ENCODE data around the gene SMAD3. TPM values are rescaled to one million over a fixed set of nuclear protein-coding genes. Genes with fewer than 3 reads are reported as not detected.

The SMAD3 gene
- polyA plus RNA-seq, 1 donor from 2014 or later: 1.0 TPM

DNA sequence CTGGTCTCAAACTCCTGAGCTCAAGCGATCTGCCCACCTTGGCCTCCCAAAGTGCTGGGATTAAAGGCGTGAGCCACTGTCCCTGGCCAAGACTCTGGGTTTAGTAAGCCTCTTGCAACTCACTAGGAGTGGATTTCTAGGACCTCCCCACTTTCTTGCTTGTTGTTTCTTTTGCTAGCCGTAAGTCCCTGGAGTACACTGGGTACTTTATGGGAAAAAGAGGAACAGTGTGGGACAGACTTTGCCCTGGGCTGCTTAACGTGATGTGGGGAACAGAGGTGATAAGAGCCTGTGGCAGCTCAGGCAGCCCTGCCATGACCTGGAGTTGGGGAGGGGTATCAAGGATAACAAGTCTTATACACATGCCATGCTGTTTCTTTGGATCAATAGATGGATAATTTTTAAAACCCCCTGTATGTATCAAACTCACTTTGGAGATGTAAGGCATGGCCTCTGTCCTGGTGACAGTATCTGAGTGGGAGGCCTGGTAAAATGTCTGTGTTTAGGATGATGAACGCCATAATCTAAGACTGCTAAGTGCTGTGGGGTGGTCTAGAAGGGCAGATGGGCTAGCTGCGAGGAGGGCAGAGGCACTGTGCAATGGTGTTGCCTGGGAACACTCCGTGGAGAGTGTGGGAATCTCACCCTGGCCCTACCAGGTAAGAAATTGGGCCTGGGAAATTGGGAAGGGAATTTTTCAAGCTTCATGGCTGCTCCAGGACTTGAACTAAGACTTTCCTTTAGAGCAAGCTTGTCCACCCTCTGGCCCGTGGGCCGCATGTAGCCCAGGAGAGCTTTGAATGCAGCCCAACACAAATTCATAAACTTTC lies 54.8 kb downstream of the SMAD3 start:
- Histone ChIP-seq H3K9me2 (ENCODE audit: insufficient read depth, low read length) (no peaks in the 10 kb centered on the region), H3K27ac (ENCODE audit: low read length) (no peak overlapping the region), H3K9me3 (ENCODE audit: low read length) (no peaks in the 10 kb centered on the region), H3K79me2 (replicated peaks; ENCODE audit: insufficient read depth, low read length) (no peaks in the 10 kb centered on the region), H3K9ac (ENCODE audit: low read length) (no peak overlapping the region), H4K20me1 (ENCODE audit: insufficient read depth) (no peaks in the 10 kb centered on the region), H3F3A (ENCODE audit: insufficient read depth, low read length, poor library complexity, severe bottlenecking) (no peaks in the 10 kb centered on the region), H3K4me3 (ENCODE audit: low read length) (no peak overlapping the region), H3K4me2 (ENCODE audit: low read length) (no peak overlapping the region), H3K36me3 (ENCODE audit: insufficient read depth, low read length) (no peaks in the 10 kb centered on the region), H2AFZ (ENCODE audit: low read depth, low read length) (no peak overlapping the region), H3K27me3 (ENCODE audit: insufficient read depth, low read depth, low read length) (no peaks in the 10 kb centered on the region)
- TF ChIP-seq EZH2 (IDR thresholded peaks at IDR 0.05; ENCODE audit: borderline replicate concordance, insufficient read depth, low read length, poor library complexity, severe bottlenecking) (no peak), RAD21 (conservative IDR thresholded peaks at IDR 0.05) (no peak), MXI1 (conservative IDR thresholded peaks at IDR 0.05; ENCODE audit: poor library complexity, severe bottlenecking) (no peak), POLR2AphosphoS5 (IDR thresholded peaks at IDR 0.05) (no peak), SMC3 (conservative IDR thresholded peaks at IDR 0.05; ENCODE audit: poor library complexity) (no peak), TAF1 (IDR thresholded peaks at IDR 0.05; ENCODE audit: low read depth) (no peak), EP300 (conservative IDR thresholded peaks at IDR 0.05; ENCODE audit: poor library complexity, severe bottlenecking) (no peak)
- TF ChIP-seq, protein P1, sequence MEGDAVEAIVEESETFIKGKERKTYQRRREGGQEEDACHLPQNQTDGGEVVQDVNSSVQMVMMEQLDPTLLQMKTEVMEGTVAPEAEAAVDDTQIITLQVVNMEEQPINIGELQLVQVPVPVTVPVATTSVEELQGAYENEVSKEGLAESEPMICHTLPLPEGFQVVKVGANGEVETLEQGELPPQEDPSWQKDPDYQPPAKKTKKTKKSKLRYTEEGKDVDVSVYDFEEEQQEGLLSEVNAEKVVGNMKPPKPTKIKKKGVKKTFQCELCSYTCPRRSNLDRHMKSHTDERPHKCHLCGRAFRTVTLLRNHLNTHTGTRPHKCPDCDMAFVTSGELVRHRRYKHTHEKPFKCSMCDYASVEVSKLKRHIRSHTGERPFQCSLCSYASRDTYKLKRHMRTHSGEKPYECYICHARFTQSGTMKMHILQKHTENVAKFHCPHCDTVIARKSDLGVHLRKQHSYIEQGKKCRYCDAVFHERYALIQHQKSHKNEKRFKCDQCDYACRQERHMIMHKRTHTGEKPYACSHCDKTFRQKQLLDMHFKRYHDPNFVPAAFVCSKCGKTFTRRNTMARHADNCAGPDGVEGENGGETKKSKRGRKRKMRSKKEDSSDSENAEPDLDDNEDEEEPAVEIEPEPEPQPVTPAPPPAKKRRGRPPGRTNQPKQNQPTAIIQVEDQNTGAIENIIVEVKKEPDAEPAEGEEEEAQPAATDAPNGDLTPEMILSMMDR (IDR thresholded peaks at IDR 0.05; ENCODE audit: poor library complexity, severe bottlenecking): no peak
- TF ChIP-seq, protein P2, sequence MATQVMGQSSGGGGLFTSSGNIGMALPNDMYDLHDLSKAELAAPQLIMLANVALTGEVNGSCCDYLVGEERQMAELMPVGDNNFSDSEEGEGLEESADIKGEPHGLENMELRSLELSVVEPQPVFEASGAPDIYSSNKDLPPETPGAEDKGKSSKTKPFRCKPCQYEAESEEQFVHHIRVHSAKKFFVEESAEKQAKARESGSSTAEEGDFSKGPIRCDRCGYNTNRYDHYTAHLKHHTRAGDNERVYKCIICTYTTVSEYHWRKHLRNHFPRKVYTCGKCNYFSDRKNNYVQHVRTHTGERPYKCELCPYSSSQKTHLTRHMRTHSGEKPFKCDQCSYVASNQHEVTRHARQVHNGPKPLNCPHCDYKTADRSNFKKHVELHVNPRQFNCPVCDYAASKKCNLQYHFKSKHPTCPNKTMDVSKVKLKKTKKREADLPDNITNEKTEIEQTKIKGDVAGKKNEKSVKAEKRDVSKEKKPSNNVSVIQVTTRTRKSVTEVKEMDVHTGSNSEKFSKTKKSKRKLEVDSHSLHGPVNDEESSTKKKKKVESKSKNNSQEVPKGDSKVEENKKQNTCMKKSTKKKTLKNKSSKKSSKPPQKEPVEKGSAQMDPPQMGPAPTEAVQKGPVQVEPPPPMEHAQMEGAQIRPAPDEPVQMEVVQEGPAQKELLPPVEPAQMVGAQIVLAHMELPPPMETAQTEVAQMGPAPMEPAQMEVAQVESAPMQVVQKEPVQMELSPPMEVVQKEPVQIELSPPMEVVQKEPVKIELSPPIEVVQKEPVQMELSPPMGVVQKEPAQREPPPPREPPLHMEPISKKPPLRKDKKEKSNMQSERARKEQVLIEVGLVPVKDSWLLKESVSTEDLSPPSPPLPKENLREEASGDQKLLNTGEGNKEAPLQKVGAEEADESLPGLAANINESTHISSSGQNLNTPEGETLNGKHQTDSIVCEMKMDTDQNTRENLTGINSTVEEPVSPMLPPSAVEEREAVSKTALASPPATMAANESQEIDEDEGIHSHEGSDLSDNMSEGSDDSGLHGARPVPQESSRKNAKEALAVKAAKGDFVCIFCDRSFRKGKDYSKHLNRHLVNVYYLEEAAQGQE (IDR thresholded peaks at IDR 0.05; ENCODE audit: borderline replicate concordance): no peak

DNA sequence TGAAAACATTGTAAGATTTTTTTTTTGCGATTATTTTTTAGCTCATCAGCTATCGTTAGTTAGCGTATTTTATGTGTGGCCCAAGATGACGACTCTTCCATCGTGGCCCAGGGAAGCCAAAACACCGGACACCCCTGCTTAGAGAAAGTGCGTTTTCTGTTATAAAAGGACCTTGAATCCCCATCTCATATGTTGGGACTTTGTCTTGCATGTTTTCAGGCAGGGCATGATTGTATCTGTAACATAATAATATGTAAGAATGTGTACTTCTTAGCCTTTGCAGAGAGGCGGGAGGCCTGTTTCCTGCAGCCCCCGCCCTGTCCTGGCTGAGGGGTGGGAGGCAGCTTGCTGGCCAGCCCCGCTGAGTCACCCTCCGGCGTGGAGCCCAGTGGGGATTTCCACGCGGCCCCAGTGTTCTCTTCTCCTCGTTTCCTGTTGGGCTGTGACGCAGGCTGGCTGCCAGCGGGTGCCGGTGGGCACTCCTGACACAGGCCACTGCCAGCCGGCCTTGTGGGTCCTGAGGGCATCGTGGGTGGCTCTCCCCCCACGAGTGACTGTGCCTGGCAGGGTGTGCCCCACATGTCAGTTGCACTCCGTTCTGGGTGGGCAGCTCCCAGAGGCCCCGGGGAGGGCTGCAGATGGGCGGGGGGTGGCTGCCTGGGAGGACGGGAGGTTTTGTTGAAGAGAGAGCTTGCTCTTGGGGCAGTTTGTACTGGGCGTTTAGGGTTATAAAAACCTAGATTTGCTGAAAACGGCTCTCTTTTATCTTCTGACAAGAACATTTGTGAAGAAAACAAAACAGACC lies 55.6 kb downstream of the SMAD3 start:
- no peak overlapping the region for H3K27ac ChIP-seq (ENCODE audit: low read length)

More for the DNA sequence above, 55.6 kb downstream of the SMAD3 start:
- Histone ChIP-seq H3K4me3 (ENCODE audit: low read length) (no peak overlapping the region), H3K9me3 (ENCODE audit: low read length) (no peaks in the 10 kb centered on the region), H3K27me3 (ENCODE audit: insufficient read depth, low read depth, low read length) (no peaks in the 10 kb centered on the region), H2AFZ (ENCODE audit: low read depth, low read length) (no peak overlapping the region), H3K9me2 (ENCODE audit: insufficient read depth, low read length) (no peaks in the 10 kb centered on the region), H3F3A (ENCODE audit: insufficient read depth, low read length, poor library complexity, severe bottlenecking) (no peaks in the 10 kb centered on the region), H4K20me1 (ENCODE audit: insufficient read depth) (no peaks in the 10 kb centered on the region), H3K9ac (ENCODE audit: low read length) (no peak overlapping the region), H3K4me2 (ENCODE audit: low read length) (no peak overlapping the region), H3K79me2 (replicated peaks; ENCODE audit: insufficient read depth, low read length) (no peaks in the 10 kb centered on the region), H3K36me3 (ENCODE audit: insufficient read depth, low read length) (no peaks in the 10 kb centered on the region)
- no peak for TF ChIP-seq SMC3 (conservative IDR thresholded peaks at IDR 0.05; ENCODE audit: poor library complexity)
- TF ChIP-seq MXI1 (conservative IDR thresholded peaks at IDR 0.05; ENCODE audit: poor library complexity, severe bottlenecking): no peak

All from neural cell (in vitro differentiated cells).